ENCODE measurements around the gene TUSC2.

TUSC2 gene

DNA sequence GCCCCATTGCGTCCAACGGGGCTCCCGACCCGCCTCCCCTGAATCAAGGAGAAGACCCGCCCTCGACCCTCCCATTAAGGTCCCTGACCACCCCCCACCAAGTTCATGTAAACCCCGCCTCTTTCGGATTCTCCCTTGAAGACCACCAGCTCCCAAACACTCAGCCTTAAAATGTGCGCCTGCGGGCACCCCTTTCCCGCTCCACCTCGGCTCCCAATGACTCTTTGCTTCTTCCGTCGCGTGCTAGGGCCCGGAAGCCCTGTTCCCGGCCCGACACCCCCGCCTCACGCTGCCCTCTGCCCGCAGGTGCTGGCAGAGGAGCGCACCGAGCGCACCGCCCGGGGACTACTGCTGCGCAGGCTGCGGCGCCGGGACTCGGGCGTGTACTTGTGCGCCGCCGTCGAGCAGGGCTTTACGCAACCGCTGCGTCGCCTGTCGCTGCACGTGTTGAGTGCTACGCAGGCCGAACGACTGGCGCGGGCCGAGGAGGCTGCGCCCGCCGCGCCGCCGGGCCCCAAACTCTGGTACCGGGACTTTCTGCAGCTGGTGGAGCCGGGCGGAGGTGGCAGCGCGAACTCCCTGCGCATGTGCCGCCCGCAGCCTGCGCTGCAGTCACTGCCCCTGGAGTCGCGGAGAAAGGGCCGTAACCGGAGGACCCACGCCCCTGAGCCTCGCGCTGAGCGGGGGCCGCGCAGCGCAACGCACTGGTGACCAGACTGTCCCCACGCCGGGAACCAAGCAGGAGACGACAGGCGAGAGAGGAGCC is 51.8 kb downstream of the TUSC2 start:
- H3K27ac ChIP-seq = no peak overlapping the region
- DNase-seq (ENCODE audit: low spot score) = no peak
- no peak overlapping the region for H3K4me3 ChIP-seq
- TF ChIP-seq CTCF (IDR thresholded peaks at IDR 0.05) = no peak

DNA sequence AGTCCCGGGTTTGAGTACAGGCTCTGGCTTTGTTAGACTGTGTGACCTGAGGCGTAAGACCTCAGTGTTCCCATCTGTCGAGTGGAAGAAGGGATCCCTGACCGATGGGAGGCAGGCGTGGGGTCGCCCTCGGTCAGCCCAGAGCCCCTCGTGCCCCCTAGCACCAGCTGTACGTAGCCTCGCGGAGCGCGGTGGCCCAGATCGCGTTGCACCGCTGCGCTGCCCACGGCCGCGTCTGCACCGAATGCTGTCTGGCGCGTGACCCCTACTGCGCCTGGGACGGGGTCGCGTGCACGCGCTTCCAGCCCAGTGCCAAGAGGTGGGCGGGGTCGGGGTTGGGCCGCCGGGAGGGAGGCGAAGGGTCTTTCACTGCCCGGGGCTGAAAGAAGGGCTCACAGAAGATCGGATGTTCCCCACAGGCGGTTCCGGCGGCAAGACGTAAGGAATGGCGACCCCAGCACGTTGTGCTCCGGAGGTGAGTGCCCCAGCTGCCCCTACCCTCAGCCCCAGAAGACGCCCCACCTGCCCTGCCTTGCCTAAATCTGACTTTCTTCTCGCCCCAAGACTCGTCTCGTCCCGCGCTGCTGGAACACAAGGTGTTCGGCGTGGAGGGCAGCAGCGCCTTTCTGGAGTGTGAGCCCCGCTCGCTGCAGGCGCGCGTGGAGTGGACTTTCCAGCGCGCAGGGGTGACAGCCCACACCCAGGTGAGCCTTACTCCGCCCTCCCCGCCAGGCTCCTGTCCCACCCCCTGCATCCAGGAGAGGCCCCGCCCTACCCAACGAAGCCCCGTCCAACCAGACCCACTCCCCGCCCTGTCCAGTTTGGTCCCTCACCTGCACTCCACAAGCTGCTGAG is 52.7 kb downstream of the TUSC2 start:
- TF ChIP-seq CTCF (IDR thresholded peaks at IDR 0.05) = no peak
- no peak overlapping the region for H3K27ac ChIP-seq
- DNase-seq (ENCODE audit: low spot score) = no peak
- H3K4me3 ChIP-seq = no peak overlapping the region

Data from coronary artery (tissue), 2 donors.